Stomach (tissue), 4 donors: ENCODE data around the gene AKAP12.

ENCODE experiments used
- EP300 ChIP-seq: sonication (generic); formaldehyde crosslinking; IDR thresholded peaks from one replicate; pipeline ENCODE4 v1.6.1; 2017; ENCODE audit warnings: antibody characterized with exemption
- POLR2A ChIP-seq, 4 donors: fragments of 450-650 bp; IDR thresholded peaks; one replicate each; pipeline ENCODE4 v1.6.1; 2016; ENCODE audit warnings: antibody characterized with exemption in 4 of 4, control low read depth in 2 of 4, mild to moderate bottlenecking in 1 of 4, moderate library complexity in 1 of 4
- POLR2AphosphoS5 ChIP-seq, 3 donors: sonication (generic); formaldehyde crosslinking; IDR thresholded peaks; one replicate each; pipeline ENCODE4 v1.6.1; 2016; ENCODE audit warnings: antibody characterized with exemption in 3 of 3
- TF ChIP-seq, protein P1 (sequence below), 7 experiments: fragments of 450-650 bp in 4 of 7; fragments of 200-600 bp in 3 of 7; sonication (generic) in 3 of 7; IDR thresholded peaks; one replicate each; pipeline ENCODE4 v1.5.1; 2016 to 2019; ENCODE audit warnings: antibody characterized with exemption in 7 of 7, control low read depth in 2 of 7, mild to moderate bottlenecking in 1 of 7

DNA sequence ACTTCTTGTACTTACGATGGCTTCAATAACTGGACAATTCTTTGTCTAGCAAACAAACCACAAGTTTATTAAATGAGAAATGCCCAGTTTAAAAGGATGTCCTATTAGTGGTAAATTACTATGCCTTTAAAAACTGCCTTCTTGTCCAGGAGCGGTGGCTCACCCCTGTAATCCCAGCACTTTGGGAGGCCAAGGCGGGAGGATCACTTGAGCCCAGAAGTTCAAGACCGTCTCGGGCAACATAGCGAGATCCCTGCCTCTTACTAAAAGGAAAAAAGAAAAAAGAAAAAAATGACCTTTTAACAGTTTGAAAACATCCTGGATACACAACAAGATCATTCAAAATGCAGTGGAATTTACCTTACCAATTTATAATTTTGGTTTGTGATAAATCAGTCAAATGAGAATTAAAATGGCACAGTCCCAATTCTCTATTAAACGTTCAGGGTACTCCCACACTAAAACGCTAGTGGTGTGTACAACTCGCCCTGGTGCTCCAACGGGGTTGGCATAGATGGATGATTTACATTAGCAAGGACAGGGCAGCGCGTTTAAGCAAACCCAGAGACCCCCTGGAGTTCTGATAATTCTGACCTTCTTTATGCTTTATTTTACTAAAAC, 149.3 kb downstream of the AKAP12 start:
- TF ChIP-seq, protein P1, sequence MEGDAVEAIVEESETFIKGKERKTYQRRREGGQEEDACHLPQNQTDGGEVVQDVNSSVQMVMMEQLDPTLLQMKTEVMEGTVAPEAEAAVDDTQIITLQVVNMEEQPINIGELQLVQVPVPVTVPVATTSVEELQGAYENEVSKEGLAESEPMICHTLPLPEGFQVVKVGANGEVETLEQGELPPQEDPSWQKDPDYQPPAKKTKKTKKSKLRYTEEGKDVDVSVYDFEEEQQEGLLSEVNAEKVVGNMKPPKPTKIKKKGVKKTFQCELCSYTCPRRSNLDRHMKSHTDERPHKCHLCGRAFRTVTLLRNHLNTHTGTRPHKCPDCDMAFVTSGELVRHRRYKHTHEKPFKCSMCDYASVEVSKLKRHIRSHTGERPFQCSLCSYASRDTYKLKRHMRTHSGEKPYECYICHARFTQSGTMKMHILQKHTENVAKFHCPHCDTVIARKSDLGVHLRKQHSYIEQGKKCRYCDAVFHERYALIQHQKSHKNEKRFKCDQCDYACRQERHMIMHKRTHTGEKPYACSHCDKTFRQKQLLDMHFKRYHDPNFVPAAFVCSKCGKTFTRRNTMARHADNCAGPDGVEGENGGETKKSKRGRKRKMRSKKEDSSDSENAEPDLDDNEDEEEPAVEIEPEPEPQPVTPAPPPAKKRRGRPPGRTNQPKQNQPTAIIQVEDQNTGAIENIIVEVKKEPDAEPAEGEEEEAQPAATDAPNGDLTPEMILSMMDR (IDR thresholded peaks at IDR 0.05): no peak
- TF ChIP-seq POLR2A (IDR thresholded peaks at IDR 0.05) (no peak), POLR2AphosphoS5 (IDR thresholded peaks at IDR 0.05) (no peak), EP300 (no peak)
